ENCODE data around the gene PDE4B. TPM values are rescaled to one million over a fixed set of nuclear protein-coding genes. Genes with fewer than 3 reads are reported as not detected.

PDE4B gene
- total RNA-seq, 1 experiment from 2014 or later, result 1.4 TPM

DNA sequence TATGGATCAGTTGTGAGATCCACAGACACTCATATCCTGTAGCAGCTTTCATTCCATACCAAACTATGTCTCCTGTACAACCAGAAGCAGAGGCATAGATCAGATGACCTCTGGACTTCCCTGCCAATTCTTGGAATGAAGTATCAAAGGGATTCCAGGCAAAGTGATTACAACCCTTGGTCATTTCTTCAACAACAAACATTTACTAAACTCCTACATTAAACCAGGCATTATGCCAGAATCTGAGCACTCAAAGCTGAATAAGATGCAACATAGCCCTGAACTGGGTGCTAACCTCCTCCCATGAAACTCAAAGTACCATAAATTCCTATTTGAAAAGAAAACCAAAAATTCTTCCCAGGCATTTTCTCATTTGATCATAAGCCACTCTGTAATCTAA lies 620.0 kb downstream of the PDE4B start:
- BruUV-seq (replicated peaks), result no TSS peak
- Histone ChIP-seq H3K27ac (ENCODE audit: low read length) (no peak overlapping the region), H3K4me2 (ENCODE audit: low read length) (no peak overlapping the region), H3K4me3 (ENCODE audit: low read length) (no peak overlapping the region), H3K9me2 (replicated peaks; ENCODE audit: low read length) (no peaks in the 10 kb centered on the region), H3K9ac (ENCODE audit: low read length) (no peak overlapping the region), H3F3A (ENCODE audit: low read length, unreplicated experiment) (no peaks in the 10 kb centered on the region), H3K79me2 (ENCODE audit: low read length) (no peaks in the 10 kb centered on the region), H3K27me3 (ENCODE audit: low read length) (no peaks in the 10 kb centered on the region), H3K9me3 (ENCODE audit: low read length) (no peaks in the 10 kb centered on the region), H3K36me3 (ENCODE audit: low read depth, low read length) (no peaks in the 10 kb centered on the region), H2AFZ (ENCODE audit: low read length) (no peak overlapping the region), H3K4me1 (ENCODE audit: insufficient read depth, low read length) (no peaks in the 10 kb centered on the region), H4K20me1 (ENCODE audit: low read length) (no peaks in the 10 kb centered on the region)
- intact Hi-C loops (cut with micrococcal nuclease), result no loop called here
- TF ChIP-seq, protein P1, sequence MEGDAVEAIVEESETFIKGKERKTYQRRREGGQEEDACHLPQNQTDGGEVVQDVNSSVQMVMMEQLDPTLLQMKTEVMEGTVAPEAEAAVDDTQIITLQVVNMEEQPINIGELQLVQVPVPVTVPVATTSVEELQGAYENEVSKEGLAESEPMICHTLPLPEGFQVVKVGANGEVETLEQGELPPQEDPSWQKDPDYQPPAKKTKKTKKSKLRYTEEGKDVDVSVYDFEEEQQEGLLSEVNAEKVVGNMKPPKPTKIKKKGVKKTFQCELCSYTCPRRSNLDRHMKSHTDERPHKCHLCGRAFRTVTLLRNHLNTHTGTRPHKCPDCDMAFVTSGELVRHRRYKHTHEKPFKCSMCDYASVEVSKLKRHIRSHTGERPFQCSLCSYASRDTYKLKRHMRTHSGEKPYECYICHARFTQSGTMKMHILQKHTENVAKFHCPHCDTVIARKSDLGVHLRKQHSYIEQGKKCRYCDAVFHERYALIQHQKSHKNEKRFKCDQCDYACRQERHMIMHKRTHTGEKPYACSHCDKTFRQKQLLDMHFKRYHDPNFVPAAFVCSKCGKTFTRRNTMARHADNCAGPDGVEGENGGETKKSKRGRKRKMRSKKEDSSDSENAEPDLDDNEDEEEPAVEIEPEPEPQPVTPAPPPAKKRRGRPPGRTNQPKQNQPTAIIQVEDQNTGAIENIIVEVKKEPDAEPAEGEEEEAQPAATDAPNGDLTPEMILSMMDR (conservative IDR thresholded peaks at IDR 0.05; ENCODE audit: low read depth, low read length), result no peak
- TF ChIP-seq EZH2 (IDR thresholded peaks at IDR 0.05; ENCODE audit: low read length, unreplicated experiment) (no peak), EZH2phosphoT487 (IDR thresholded peaks at IDR 0.05; ENCODE audit: borderline replicate concordance, low read length) (no peak)
- ATAC-seq (no peak), DNase-seq (no peak)
- ChIA-PET POLR2A (ENCODE audit: unreplicated experiment) (no interaction called here), CTCF (no interaction called here)

- no peak overlapping the region for H3K4me2 ChIP-seq (ENCODE audit: low read length)
- no peak for DNase-seq
These were observed 620.6 kb downstream of the PDE4B start for GRCh38 chr1:66413136-66413837.

DNA sequence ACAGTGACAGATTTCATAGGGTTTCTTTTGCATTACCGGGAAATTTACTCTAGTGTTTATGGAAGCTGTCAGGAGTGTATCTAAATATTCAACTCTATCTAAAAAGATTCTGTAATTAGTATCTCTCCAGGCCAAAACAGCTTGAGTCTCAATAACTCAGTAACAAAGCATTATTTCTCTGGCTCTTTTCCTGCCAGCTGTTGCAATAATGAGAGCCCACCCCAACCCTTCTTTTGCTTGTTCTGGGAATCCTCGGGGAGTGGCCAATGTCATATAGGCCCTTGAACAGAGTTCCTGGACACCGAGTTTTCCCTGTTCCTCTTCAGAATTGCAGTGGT lies 621.1 kb downstream of the PDE4B start:
- intact Hi-C loops (cut with micrococcal nuclease), result no loop called here
- BruUV-seq (replicated peaks), result no TSS peak
- no peaks in the 10 kb centered on the region for H3K9me2 ChIP-seq (replicated peaks; ENCODE audit: low read length)
- no peak overlapping the region for H3K4me3 ChIP-seq (ENCODE audit: low read length)
- DNase-seq (no peak), ATAC-seq (no peak)
- ChIA-PET POLR2A (ENCODE audit: unreplicated experiment) (no interaction called here), CTCF (no interaction called here)
- no peaks in the 10 kb centered on the region for H3K27me3 ChIP-seq (ENCODE audit: low read length)
- TF ChIP-seq EZH2phosphoT487 (IDR thresholded peaks at IDR 0.05; ENCODE audit: borderline replicate concordance, low read length), result no peak
- TF ChIP-seq EZH2 (IDR thresholded peaks at IDR 0.05; ENCODE audit: low read length, unreplicated experiment), result no peak
- TF ChIP-seq, protein P1 (conservative IDR thresholded peaks at IDR 0.05; ENCODE audit: low read depth, low read length), result no peak
- no peaks in the 10 kb centered on the region for H3K36me3 ChIP-seq (ENCODE audit: low read depth, low read length)
- H3K4me1 ChIP-seq (ENCODE audit: insufficient read depth, low read length), result no peaks in the 10 kb centered on the region
- no peaks in the 10 kb centered on the region for H3K9me3 ChIP-seq (ENCODE audit: low read length)
- no peaks in the 10 kb centered on the region for H3K79me2 ChIP-seq (ENCODE audit: low read length)
- no peak overlapping the region for H3K27ac ChIP-seq (ENCODE audit: low read length)
- H2AFZ ChIP-seq (ENCODE audit: low read length), result no peak overlapping the region
- H3K4me2 ChIP-seq (ENCODE audit: low read length), result no peak overlapping the region
- H3F3A ChIP-seq (ENCODE audit: low read length, unreplicated experiment), result no peaks in the 10 kb centered on the region
- H4K20me1 ChIP-seq (ENCODE audit: low read length), result no peaks in the 10 kb centered on the region
- no peak overlapping the region for H3K9ac ChIP-seq (ENCODE audit: low read length)

More at GRCh38 chr1:66413136-66413837, 620.6 kb downstream of the PDE4B start:
- Histone ChIP-seq H3K27me3 (ENCODE audit: low read length) (no peaks in the 10 kb centered on the region), H4K20me1 (ENCODE audit: low read length) (no peaks in the 10 kb centered on the region), H3K9me2 (replicated peaks; ENCODE audit: low read length) (no peaks in the 10 kb centered on the region), H3K4me3 (ENCODE audit: low read length) (no peak overlapping the region), H2AFZ (ENCODE audit: low read length) (no peak overlapping the region), H3F3A (ENCODE audit: low read length, unreplicated experiment) (no peaks in the 10 kb centered on the region), H3K9me3 (ENCODE audit: low read length) (no peaks in the 10 kb centered on the region), H3K9ac (ENCODE audit: low read length) (no peak overlapping the region), H3K27ac (ENCODE audit: low read length) (no peak overlapping the region), H3K36me3 (ENCODE audit: low read depth, low read length) (no peaks in the 10 kb centered on the region), H3K79me2 (ENCODE audit: low read length) (no peaks in the 10 kb centered on the region), H3K4me1 (ENCODE audit: insufficient read depth, low read length) (no peaks in the 10 kb centered on the region)
- CTCF ChIA-PET, result no interaction called here
- POLR2A ChIA-PET (ENCODE audit: unreplicated experiment), result no interaction called here
- BruUV-seq (replicated peaks), result no TSS peak
- no peak for ATAC-seq
- intact Hi-C loops (cut with micrococcal nuclease), result no loop called here
- no peak for TF ChIP-seq EZH2phosphoT487 (IDR thresholded peaks at IDR 0.05; ENCODE audit: borderline replicate concordance, low read length)
- TF ChIP-seq, protein P1 (conservative IDR thresholded peaks at IDR 0.05; ENCODE audit: low read depth, low read length), result no peak
- TF ChIP-seq EZH2 (IDR thresholded peaks at IDR 0.05; ENCODE audit: low read length, unreplicated experiment), result no peak

Measured in PC-3 (cell line).